Neural progenitor cell (in vitro differentiated cells): Measurements from ENCODE around the gene ABCG2. TPM values are rescaled to one million over a fixed set of nuclear protein-coding genes. Genes with fewer than 3 reads are reported as not detected.
A peak's percentile ranks its signal among the peaks of the same experiment; 100 is the strongest.

Experiments
- DNase-seq: peaks from one replicate; pipeline ENCODE4 v3.0.0-alpha.2; 2016; ENCODE audit warnings: low spot score
- H2AFZ ChIP-seq: fragments of 200-600 bp; sonication (generic); replicated peaks from 2 replicates; pipeline ENCODE4 v1.6.1; 2016; ENCODE audit warnings: antibody characterized with exemption
- H3F3A ChIP-seq: fragments of 200-600 bp; sonication (generic); 2 replicates; pipeline ENCODE4 v1.6.1; 2016; ENCODE audit warnings: antibody characterized with exemption, low read depth
- H3K27ac ChIP-seq: fragments of 200-600 bp; sonication (generic); 2 replicates; pipeline ENCODE4 v1.5.1; 2016; ENCODE audit warnings: mild to moderate bottlenecking
- H3K27me3 ChIP-seq: fragments of 200-600 bp; sonication (generic); 2 replicates; pipeline ENCODE4 v1.6.1; 2016; ENCODE audit warnings: mild to moderate bottlenecking, moderate library complexity
- H3K36me3 ChIP-seq: fragments of 200-600 bp; sonication (generic); 2 replicates; pipeline ENCODE4 v1.5.1; 2016
- H3K4me1 ChIP-seq: fragments of 200-600 bp; sonication (generic); 2 replicates; pipeline ENCODE4 v1.6.1; 2016; ENCODE audit warnings: mixed run types
- H3K4me2 ChIP-seq: fragments of 200-600 bp; sonication (generic); 2 replicates; pipeline ENCODE4 v1.6.1; 2016
- H3K4me3 ChIP-seq: fragments of 200-600 bp; sonication (generic); 2 replicates; pipeline ENCODE4 v1.5.1; 2016
- H3K79me2 ChIP-seq: fragments of 200-600 bp; sonication (generic); 2 replicates; pipeline ENCODE4 v1.6.1; 2016; ENCODE audit warnings: low read depth
- H3K9ac ChIP-seq: fragments of 200-600 bp; sonication (generic); 2 replicates; pipeline ENCODE4 v1.6.1; 2016
- H3K9me3 ChIP-seq: fragments of 200-600 bp; sonication (generic); 2 replicates; pipeline ENCODE4 v1.5.1; 2016; ENCODE audit warnings: low read depth
- H4K20me1 ChIP-seq: fragments of 200-600 bp; sonication (generic); 2 replicates; pipeline ENCODE4 v1.6.1; 2016; ENCODE audit warnings: low read depth
- H3K27ac Mint-ChIP-seq: 3 replicates; pipeline ENCODE4 v1.8.0; 2021; ENCODE audit warnings: mixed read lengths
- H3K27me3 Mint-ChIP-seq: 2 replicates; pipeline ENCODE4 v1.8.0; 2022; ENCODE audit warnings: low read depth, mild to moderate bottlenecking, inconsistent platforms, moderate library complexity, mixed read lengths; ENCODE audit not compliant: insufficient read depth
- H3K36me3 Mint-ChIP-seq: 3 replicates; pipeline ENCODE4 v1.8.0; 2021; ENCODE audit warnings: mixed read lengths
- H3K4me1 Mint-ChIP-seq: 3 replicates; pipeline ENCODE4 v1.8.0; 2021; ENCODE audit warnings: mixed read lengths
- H3K4me3 Mint-ChIP-seq: 3 replicates; pipeline ENCODE4 v1.8.0; 2021; ENCODE audit warnings: mild to moderate bottlenecking, moderate library complexity, mixed read lengths
- H3K9me3 Mint-ChIP-seq: 3 replicates; pipeline ENCODE4 v1.8.0; 2020; ENCODE audit warnings: mixed read lengths
- CTCF ChIP-seq: fragments of 200-600 bp; sonication (generic); IDR thresholded peaks from 2 replicates; pipeline ENCODE4 v1.5.1; 2017; ENCODE audit warnings: antibody characterized with exemption, mild to moderate bottlenecking
- EZH2 ChIP-seq: fragments of 200-600 bp; sonication (generic); IDR thresholded peaks from 2 replicates; pipeline ENCODE4 v1.6.1; 2017; ENCODE audit warnings: antibody characterized with exemption, mild to moderate bottlenecking, moderate library complexity
- EZH2phosphoT487 ChIP-seq: fragments of 200-600 bp; sonication (generic); IDR thresholded peaks from 2 replicates; pipeline ENCODE4 v1.6.1; 2017; ENCODE audit warnings: antibody characterized with exemption
- total RNA-seq: library from RNA; depleted of rRNA; stranded (reverse); fragments of >200 nt; gene quantifications from 2 replicates; pipeline ENCODE4 v1.2.3, GENCODE V29; 2015; ENCODE audit warnings: low replicate concordance

The ABCG2 gene
- total RNA-seq, 1 donor from 2014 or later: 2.4 TPM

- no peaks in the 10 kb centered on the region for H3K36me3 Mint-ChIP-seq
- Histone ChIP-seq H3K27ac (no peak overlapping the region), H3K9ac (no peak overlapping the region), H2AFZ (no peak overlapping the region), H3K27me3 (no peaks in the 10 kb centered on the region), H3K4me3 (no peak overlapping the region), H3K4me2 (no peak overlapping the region), H3K36me3 (no peaks in the 10 kb centered on the region), H4K20me1 (no peaks in the 10 kb centered on the region), H3K4me1 (no peaks in the 10 kb centered on the region), H3F3A (no peaks in the 10 kb centered on the region), H3K9me3 (no peaks in the 10 kb centered on the region), H3K79me2 (no peaks in the 10 kb centered on the region)
- no peak overlapping the region for H3K4me3 Mint-ChIP-seq
- H3K27me3 Mint-ChIP-seq: peaks cover 2% of the 10 kb centered on the region
- no peak overlapping the region for H3K27ac Mint-ChIP-seq
- DNase-seq: no peak
- H3K9me3 Mint-ChIP-seq: no peaks in the 10 kb centered on the region
- no peaks in the 10 kb centered on the region for H3K4me1 Mint-ChIP-seq
- TF ChIP-seq CTCF (no peak), EZH2phosphoT487 (no peak), EZH2 (no peak)
Observed at GRCh38 chr4:88102026-88102425, 56.4 kb downstream of the ABCG2 start.

- Histone ChIP-seq H3K79me2 (no peaks in the 10 kb centered on the region), H2AFZ (no peak overlapping the region), H3K4me3 (no peak overlapping the region), H3K4me2 (no peak overlapping the region), H3K36me3 (no peaks in the 10 kb centered on the region), H3K27me3 (no peaks in the 10 kb centered on the region), H3K4me1 (no peaks in the 10 kb centered on the region), H3K9me3 (no peaks in the 10 kb centered on the region), H3K27ac (no peak overlapping the region), H4K20me1 (no peaks in the 10 kb centered on the region), H3K9ac (no peak overlapping the region), H3F3A (no peaks in the 10 kb centered on the region)
- H3K4me3 Mint-ChIP-seq: no peak overlapping the region
- H3K9me3 Mint-ChIP-seq: no peaks in the 10 kb centered on the region
- DNase-seq: no peak
- H3K27ac Mint-ChIP-seq: no peak overlapping the region
- peaks cover 2% of the 10 kb centered on the region for H3K27me3 Mint-ChIP-seq
- no peaks in the 10 kb centered on the region for H3K36me3 Mint-ChIP-seq
- TF ChIP-seq EZH2 (no peak), CTCF (no peak), EZH2phosphoT487 (no peak)
- no peaks in the 10 kb centered on the region for H3K4me1 Mint-ChIP-seq
Observed at GRCh38 chr4:88101165-88101564, 57.3 kb downstream of the ABCG2 start.

- H3K4me1 Mint-ChIP-seq: no peaks in the 10 kb centered on the region
- no peaks in the 10 kb centered on the region for H4K20me1 ChIP-seq
- TF ChIP-seq CTCF: no peak
- TF ChIP-seq EZH2phosphoT487: no peak
- no peak for TF ChIP-seq EZH2
- H3K9me3 ChIP-seq: no peaks in the 10 kb centered on the region
- no peaks in the 10 kb centered on the region for H3K9me3 Mint-ChIP-seq
- H3F3A ChIP-seq: no peaks in the 10 kb centered on the region
- DNase-seq: no peak
- no peak overlapping the region for H3K27ac ChIP-seq
- no peaks in the 10 kb centered on the region for H3K36me3 ChIP-seq
- H3K27me3 ChIP-seq: no peaks in the 10 kb centered on the region
- no peaks in the 10 kb centered on the region for H3K79me2 ChIP-seq
- no peaks in the 10 kb centered on the region for H3K36me3 Mint-ChIP-seq
- no peak overlapping the region for H3K4me3 Mint-ChIP-seq
- no peak overlapping the region for H3K4me3 ChIP-seq
- H3K4me1 ChIP-seq: no peaks in the 10 kb centered on the region
- H3K4me2 ChIP-seq: no peak overlapping the region
- H3K9ac ChIP-seq: no peak overlapping the region
- peak overlapping the region; percentile 40 for H2AFZ ChIP-seq
- H3K27me3 Mint-ChIP-seq: peaks cover 2% of the 10 kb centered on the region
- H3K27ac Mint-ChIP-seq: no peak overlapping the region
Observed at GRCh38 chr4:88098993-88099752, 59.3 kb downstream of the ABCG2 start.
